Fibroblast of the conjunctiva (primary cell): ENCODE data around the gene SCN2A.

Experiments
- DNase-seq: peaks from one replicate; pipeline ENCODE4 v3.0.0-alpha.2; 2010; ENCODE audit warnings: low read depth

SCN2A gene

GRCh38 chr2:165239230-165239629 lies at the start of gene SCN2A:
SCN2A (plus strand) TSS chr2:165239414; CDS start chr2:165295824, 56,410 bp downstream.
- DNase-seq = peak; percentile 62

DNA sequence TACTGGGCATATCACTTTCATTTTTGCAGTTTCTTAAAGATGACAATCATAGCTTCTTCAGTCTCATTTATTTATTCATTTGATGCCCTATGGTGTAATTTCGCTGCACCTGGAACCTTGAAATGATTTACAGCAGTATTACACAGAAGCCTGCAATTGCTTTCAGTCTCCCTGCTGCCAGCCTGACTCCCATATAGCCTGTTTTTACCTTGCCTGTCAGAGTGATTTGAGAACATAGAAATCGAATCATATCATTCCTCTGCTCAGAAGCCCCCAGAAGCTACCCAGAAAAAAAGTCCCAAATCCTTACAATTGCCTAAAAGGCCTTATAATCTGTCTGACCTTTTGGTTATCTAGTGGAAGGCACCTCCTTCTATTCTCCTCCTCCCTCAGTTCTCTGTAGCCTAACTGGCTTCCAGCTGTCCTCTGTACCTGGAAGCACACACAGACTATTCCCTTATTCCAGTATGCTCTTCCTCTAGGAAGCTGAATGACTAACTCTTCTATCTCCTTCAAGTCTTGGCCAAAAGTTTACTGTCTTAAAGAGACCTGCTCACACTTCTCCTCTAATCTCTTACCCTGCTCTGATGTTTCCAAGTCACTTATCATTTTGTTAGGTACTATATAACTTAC lies 48.0 kb upstream of the SCN2A start:
- no peak for DNase-seq

DNA sequence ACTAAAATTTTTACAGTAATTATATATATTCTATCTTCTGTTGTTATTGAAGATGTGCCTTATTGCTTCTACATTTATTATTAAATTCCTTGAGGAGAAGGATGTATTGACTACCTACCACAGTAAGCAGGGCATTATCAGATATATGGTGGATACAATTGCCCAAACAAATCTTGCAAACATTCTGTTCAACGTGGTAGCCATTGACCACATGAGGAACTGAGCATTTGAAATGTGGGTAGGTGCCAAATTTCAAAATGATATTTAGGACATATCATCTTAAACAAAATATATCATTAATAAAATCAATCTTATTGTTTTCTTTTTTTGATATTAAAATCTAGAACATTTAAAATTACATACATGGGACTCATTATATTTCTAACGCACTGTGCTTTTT lies 46.5 kb upstream of the SCN2A start:
- no peak for DNase-seq

- DNase-seq = no peak
These were observed 45.9 kb upstream of the SCN2A start for GRCh38 chr2:165193178-165193777.

DNA sequence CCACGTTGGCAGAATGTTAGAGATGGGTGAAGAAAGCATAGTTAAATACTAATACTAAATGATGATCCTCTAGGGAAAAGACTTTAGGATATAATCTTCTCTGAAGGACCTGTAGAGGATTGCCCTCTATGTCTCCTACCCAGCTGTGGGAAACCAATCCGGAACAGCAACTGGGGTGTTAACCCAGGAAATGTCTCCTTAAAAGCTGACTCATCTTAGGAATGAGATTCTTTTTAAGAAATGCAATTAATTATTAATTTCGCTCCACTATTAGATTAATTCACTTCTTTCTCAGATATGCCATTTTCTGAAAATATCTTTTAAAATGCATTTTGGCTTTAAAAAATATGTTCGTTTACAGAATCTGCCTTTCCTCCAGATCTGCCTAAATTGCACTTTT lies 42.8 kb upstream of the SCN2A start:
- no peak for DNase-seq

GRCh38 chr2:165197346-165197745 lies 41.9 kb upstream of the SCN2A start:
- no peak for DNase-seq

- DNase-seq = no peak
These were observed 41.0 kb upstream of the SCN2A start for GRCh38 chr2:165198181-165198580.

- no peak for DNase-seq
These were observed 37.0 kb upstream of the SCN2A start for GRCh38 chr2:165202239-165202638.

DNA sequence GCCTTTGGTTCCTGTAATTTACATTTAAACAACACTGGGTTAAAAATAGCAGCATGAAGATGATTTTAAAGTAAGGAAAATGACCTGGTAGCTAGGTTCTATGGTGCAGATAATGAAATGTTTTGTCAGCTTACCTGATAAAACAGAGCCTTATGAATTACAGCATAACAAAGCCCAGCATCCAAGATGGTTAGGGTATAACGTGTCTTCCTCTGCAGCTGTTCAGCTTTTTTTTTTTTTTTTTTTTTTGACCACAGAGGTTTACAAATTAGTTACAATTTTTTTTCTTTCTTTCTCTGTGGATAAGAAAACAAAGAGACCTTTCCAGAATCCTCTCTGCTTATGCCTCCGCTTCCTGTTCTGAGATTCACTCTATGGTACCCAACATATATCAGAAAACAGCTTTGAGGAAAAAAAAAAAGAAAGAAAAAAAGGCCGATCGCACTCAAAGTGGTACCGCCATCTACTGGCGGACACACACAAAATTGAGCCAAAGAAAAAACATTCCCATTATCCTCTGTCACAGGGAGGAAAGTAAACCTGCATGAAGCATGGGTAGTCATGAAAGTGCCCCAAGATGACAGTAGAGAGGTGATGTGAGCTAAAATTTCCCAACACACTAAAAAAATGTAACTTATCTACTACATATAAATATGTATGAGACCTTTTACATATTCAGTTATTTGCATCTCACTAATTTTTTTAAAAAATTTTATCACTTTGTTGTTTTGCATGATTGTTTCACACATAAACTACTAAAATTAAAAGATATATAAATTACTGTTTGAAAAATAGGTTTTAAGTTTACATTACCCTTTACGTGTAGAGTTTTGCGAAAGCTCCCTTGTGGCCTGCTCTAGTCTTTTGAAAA lies 35.3 kb upstream of the SCN2A start, which contains the start of gene SCN3A:
Gene SCN3A (minus strand): TSS at position 362 of the 871 bp plus-strand sequence. CDS start 27,656 bp downstream, outside the sequence.
- peak; percentile 21 for DNase-seq

DNA sequence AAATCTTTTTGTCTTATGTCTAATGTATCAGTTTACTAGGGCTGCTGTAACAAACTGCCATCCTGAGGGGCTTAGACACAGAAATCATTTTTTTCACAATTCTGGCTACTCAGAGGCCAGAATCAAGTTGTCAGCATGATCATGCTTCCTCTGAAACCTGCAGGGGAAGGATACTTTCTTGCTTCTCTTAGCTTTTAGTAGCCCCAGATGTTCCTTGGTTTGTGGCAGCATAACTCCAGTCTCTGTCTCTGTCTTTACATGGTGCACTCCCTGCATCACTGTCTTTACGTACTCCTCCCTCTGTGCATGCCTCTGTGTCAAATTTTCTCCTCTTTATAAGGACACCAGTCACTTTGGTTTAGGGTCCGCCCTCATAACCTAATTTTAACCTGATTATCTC lies 33.3 kb upstream of the SCN2A start:
- no peak for DNase-seq

- DNase-seq = no peak
These were observed 31.1 kb upstream of the SCN2A start for GRCh38 chr2:165208094-165208493.

- no peak for DNase-seq
These were observed 25.1 kb upstream of the SCN2A start for GRCh38 chr2:165214093-165214492.

GRCh38 chr2:165219481-165219880 lies 19.7 kb upstream of the SCN2A start:
- no peak for DNase-seq

- no peak for DNase-seq
These were observed 14.3 kb upstream of the SCN2A start for GRCh38 chr2:165224941-165225340.

GRCh38 chr2:165227571-165227970 lies 11.6 kb upstream of the SCN2A start:
- DNase-seq = no peak

- DNase-seq = no peak
These were observed 2.2 kb upstream of the SCN2A start for GRCh38 chr2:165237056-165237455.

- DNase-seq = no peak
These were observed 919 bp upstream of the SCN2A start for GRCh38 chr2:165238295-165238694.

DNA sequence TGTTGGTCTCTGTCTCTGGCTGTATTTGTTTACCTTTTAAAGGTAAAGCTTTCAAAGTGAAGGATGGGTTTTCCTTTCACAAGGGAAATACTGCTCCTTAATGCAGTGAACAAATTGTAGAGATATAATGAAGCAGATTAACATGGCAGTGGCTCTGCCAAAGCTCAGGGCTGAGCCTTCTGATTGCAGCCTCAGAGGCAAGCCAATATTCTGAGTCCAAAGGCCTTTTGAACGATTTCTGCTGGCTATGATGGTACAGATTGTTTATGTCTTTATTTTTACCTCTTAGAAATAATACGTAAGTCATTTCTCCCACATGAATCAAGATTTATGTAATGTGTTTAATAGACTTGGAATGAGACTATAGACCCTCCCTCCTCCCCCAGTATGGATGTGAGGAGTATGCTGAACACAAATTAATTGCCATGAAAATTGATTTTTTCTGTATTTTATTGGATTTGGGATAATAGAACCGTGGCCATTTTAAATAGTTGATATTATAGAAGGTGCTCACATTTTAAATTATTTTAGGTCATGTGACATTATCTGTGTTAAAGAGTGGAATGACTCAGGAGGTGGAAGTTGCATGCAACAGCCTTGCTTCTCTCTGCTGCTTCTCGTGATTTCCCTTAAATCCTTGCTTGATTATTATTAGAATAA lies 772 bp downstream of the SCN2A start:
- DNase-seq = no peak

DNA sequence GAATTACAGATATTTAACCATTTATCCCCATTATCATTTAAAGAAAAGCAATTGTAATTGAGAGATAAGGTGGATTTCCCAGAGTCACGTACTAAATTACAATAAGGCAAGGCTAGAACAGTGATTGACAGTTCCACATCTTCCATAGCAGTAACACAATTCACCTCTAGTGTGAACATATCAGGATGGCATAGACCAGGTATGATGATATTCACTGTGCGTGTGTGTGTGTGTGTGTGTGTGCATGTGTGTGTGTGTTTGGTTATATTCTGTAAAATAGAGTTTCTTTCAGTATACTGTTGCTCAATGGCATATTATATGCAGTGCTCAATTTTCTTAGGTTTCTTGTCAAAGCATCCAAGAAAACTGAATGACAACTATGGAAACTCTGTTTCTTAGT lies 1.7 kb downstream of the SCN2A start:
- DNase-seq = no peak

- DNase-seq = no peak
These were observed 6.0 kb downstream of the SCN2A start for GRCh38 chr2:165245081-165245793.

DNA sequence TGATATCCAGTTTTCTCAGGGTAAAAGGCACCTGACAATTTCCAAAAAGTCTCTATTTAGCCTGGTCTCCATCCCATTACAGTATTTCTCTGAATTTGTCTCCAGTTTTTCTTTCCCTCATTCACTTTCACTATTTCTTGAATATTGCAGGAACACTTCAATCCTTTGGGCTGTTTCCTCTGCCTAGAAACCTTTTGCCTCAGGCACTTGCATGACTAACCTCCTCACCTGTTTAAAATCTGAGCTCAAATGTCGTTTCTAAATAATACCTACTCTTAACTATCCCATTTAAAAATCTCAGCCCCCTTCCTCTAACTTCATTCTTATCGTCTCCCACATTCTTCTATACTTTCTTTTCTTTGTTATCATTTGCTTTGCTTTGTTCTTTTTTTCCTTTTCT lies 9.0 kb downstream of the SCN2A start:
- DNase-seq = no peak

DNA sequence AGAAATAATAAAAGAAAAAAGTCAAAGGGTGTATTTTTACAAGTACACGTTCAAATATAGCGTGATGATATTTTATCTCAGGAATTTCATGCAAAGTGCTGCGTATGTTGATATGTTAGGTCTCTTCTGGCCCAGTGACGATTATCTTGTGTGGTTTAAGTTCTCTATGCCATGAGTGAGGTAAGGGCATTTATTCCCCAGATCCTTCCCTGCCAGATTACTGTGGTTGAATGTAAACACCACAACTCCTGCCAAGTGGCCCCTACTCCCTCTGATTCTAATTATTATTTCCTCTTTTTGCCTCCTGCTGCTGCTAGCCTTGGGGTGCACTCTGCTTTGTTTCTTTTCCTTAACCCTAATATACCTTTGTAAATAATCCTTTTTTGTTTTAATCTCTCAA lies 12.2 kb downstream of the SCN2A start:
- no peak for DNase-seq
